HG02759 (cell line): ENCODE data around the gene FAM174C.
A peak's percentile ranks its signal among the peaks of the same experiment; 100 is the strongest.

ENCODE experiments used
- ATAC-seq: cut with Tn5 transposase; IDR thresholded peaks from one replicate; pipeline ENCODE4 v1.9.1; 2021; ENCODE audit warnings: mild to moderate bottlenecking, moderate library complexity; ENCODE audit not compliant: unreplicated experiment

Gene FAM174C

DNA sequence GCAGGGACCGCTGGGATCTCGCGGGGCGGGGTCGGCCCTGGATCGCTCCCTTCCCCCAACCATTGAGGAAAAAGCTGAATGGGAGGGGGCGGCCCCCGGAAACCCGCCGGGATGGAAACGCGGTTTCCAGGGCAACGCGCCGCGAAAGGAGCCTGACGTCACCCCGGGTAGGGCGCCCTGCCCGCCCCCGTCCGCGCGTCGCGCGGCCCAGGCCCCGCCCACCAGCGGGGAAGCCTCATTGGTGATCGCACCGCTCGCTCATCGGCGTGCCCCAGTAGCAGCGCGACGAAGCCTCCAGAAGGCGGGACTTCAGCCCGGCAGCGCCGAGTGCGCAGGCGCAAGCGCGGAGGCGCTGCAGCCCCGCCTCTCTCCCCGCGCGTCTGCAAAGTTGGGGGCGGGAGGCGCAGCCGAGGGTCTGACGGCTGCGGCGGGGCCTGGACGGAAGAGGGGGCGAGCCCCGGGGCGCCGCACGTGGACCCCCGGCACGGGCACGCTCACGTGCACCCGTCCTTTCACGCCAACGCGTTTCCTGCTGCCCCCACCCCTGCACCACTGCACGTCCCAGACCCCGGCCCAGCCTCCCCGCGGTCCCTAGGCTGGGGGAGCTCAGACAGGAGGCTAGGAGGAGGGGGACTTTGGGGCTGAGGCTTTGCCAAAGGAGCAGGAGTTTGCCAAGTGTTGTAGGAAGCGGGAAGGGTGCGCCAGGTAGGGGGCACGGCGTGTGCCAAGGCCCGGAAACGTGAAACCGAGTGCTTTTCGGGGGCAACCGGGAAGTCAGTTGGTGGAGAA lies 14.4 kb upstream of the FAM174C start:
- peak; percentile 67 for ATAC-seq

GRCh38 chr19:1261538-1261797 lies 13.9 kb upstream of the FAM174C start:
- no peak for ATAC-seq

- ATAC-seq, result no peak
Measured at GRCh38 chr19:1261798-1262622, 13.3 kb upstream of the FAM174C start.

DNA sequence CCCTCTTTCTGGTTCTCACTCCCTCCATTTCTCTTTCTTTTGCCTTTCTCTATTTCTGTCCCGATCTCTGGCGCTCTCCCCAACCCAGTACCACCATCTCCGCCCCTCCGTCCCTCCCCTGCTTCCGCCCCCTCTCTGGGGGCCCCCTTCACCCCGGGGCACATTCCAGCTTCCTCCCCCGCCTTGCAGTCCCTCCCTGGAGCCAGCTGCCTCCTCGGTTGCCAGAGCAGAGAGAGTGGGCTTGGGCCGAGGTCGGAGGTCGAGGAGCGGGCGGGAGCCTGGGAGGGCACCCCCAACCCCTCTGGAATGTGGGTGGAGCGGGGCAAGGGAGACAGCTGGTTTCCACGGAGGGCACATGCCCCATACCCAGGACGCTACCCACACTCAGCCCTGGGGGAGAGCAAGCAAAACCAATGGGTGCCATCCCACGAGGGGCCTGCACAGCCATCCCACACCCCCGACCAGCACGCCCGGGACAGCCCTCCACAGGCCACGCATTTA lies 12.7 kb upstream of the FAM174C start:
- no peak for ATAC-seq

- ATAC-seq, result no peak
Measured at GRCh38 chr19:1263188-1263587, 12.1 kb upstream of the FAM174C start.

DNA sequence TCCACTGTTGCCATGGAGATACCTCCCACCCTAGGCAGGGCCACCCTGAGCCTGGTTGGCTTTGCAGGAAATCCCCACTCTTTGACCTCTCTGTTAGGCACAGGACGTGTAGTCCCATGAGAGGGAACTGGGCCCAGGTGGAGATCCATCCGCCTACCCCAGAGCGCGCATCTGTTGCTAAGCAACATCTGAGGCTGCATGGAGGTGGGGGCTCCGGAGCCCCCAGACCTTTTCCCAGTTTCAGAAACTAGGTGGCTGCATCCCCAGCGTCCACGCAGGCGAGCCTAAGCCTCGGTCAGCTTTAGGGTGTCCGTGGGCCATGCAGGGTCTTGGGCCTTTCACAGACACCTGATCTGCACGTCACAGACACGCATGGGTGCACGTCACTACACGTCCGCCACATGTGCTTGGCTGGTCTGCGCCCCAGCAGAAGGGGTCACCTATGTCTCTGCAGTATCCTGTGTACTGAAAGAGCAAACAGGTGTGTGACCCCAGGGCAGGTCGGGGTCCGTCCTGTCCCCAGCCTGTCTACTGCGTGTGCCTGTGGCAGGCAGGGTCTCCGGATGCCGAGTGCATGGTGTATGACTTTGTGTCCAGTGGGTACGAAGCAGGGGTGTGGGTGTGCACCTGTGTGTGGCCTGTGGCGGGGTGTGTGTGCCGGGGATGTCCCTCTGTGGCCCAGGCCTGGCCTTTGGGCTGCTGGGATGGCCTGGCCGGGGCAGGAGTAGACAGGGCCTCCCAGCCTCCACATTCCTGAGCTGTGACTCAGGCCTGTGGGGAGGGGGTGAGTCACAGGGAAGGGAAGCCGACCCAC lies 10.3 kb upstream of the FAM174C start:
- ATAC-seq, result no peak

- no peak for ATAC-seq
Measured at GRCh38 chr19:1265615-1266128, 9.7 kb upstream of the FAM174C start.

DNA sequence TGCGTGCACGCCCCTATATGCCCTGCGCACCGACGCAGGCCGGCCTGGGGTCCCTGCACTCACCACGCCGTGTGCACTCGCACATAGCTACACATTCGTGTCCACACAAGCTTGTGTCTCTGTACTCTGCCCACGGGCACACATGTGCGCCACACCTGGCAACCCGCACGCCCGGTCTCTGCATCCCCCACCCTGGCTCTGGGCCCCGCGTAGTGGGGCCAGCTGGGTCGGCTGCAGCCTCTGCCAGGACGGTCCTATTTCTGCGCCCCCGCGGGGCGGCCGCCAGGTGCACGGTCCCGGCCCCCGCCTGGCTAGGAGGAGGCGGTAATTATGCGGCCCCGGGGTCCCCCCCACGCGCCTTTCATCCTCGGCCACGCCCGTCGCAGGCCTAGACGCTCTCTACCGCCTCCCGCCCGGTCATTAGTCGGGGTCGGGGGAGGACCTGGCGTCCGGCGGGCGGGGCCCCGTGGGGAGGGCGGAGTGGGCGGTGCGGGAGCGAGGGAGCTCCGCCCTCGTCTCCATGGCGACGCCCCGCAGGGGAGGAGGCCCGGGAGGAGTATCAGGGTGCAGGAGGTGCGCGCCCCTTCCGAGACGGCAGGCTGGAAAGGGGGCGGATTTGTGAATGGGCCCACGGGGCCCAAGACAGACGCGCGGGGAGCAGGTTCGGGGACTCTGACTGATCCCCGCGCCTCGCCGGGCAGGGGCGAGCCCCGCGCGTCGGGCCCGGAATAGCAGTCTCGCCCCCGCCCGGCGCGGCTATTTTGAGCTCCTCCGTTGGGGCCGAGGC lies 9.0 kb upstream of the FAM174C start:
- ATAC-seq, result peak; percentile 38

- peak; percentile 15 for ATAC-seq
Measured at GRCh38 chr19:1266916-1267476, 8.3 kb upstream of the FAM174C start.

DNA sequence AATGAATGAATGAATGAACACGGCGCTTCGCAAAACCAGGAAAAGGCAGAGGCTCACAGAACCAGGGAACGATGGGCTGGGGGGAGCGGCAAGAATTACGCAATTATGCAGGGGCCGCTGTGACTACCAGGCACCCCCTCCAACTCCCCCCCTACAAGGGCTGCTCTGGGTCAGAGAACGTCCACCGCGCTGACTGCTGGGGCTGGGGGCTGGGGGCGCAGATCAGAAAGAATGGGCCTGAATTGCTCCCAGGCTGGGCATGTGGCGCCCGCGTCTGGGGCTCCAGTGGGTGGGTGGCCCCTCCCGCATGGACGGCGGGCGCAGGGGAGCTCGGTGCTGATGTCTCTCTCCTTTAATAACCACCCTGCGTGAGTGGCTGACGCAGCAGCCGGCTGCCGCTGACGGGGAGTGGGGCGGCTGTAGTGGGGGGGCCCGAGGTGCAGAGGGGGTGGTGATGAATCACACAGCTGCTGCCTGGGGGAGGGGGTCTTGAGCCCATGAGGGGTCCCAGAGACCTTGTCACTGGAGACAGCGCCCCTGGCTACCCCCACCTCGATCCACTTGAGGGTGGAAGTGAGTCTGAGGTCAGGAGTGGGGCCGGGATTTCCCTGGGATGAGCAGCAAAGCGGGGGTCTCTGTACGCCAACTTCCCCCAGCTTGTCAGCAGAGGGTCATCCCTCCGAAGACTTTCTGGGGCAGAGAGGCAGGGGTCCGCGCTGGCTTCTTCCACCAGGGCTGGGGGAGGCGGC lies 7.7 kb upstream of the FAM174C start:
- ATAC-seq, result no peak

GRCh38 chr19:1268226-1269064 lies 6.9 kb upstream of the FAM174C start:
- no peak for ATAC-seq

GRCh38 chr19:1269065-1269477 lies 6.3 kb upstream of the FAM174C start, which contains the start of gene CIRBP:
Gene CIRBP, plus strand, starts transcription at chr19:1269332. Its CDS starts 1,602 bp downstream, at chr19:1270934.
- ATAC-seq, result peak; percentile 54

- ATAC-seq, result peak; percentile 37
Measured at GRCh38 chr19:1269478-1270212, 5.7 kb upstream of the FAM174C start.

- no peak for ATAC-seq
Measured at GRCh38 chr19:1270213-1270853, 5.0 kb upstream of the FAM174C start.

DNA sequence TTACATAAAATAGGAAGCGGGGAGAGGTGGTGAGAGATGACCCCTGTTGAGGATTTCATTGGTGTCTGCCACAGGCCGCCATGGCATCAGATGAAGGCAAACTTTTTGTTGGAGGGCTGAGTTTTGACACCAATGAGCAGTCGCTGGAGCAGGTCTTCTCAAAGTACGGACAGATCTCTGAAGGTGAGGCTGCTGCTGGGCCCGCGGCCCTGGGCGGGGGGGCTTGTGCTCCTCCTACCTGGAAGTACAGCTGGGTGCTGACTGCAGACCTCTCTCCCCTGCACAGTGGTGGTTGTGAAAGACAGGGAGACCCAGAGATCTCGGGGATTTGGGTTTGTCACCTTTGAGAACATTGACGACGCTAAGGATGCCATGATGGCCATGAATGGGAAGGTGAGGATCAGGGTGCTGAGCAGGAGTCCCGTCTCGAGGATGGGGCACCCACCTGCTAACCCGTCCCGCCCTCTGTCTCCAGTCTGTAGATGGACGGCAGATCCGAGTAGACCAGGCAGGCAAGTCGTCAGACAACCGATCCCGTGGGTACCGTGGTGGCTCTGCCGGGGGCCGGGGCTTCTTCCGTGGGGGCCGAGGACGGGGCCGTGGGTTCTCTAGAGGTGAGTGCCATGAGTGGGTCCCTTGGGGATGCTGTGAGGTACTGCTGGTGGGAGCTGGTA lies 4.3 kb upstream of the FAM174C start:
- no peak for ATAC-seq
